OCI-LY7 (cell line): ENCODE measurements around the gene KIF12. TPM values are rescaled to one million over a fixed set of nuclear protein-coding genes. Genes with fewer than 3 reads are reported as not detected.

Experiments used
- BruUV-seq: library from RNA; stranded (reverse); fragments of 400-500 nt; replicated peaks from 2 replicates; lab custom pipeline; 2021; lab: Mats Ljungman, UMichigan
- CTCF ChIA-PET: fragments of 300-600 bp; sonication (Branson Sonifier 250); formaldehyde crosslinking; loops from one replicate; lab custom pipeline; 2022; ENCODE audit warnings: antibody characterized with exemption; ENCODE audit not compliant: unreplicated experiment; lab: Charles Lee
- POLR2A ChIA-PET: fragments of 300-600 bp; sonication (Branson Sonifier 250); formaldehyde crosslinking; loops from one replicate; lab custom pipeline; 2022; ENCODE audit warnings: antibody characterized with exemption; lab: Charles Lee
- DNase-seq: peaks from one replicate; pipeline ENCODE4 v3.0.0-alpha.2; 2015; ENCODE audit warnings: low spot score
- H2AFZ ChIP-seq: fragments of 200-600 bp; sonication (generic), shearing (Covaris generic); 2 replicates; pipeline ENCODE4 v1.6.1; 2014; ENCODE audit warnings: mild to moderate bottlenecking, antibody characterized with exemption, low read length, moderate library complexity
- H3K27ac ChIP-seq: fragments of 200-600 bp; sonication (generic); 2 replicates; pipeline ENCODE4 v1.5.1; 2014; ENCODE audit warnings: mixed run types, low read depth, mild to moderate bottlenecking, moderate library complexity, low read length, inconsistent platforms; ENCODE audit not compliant: poor library complexity, severe bottlenecking
- H3K36me3 ChIP-seq: fragments of 200-600 bp; sonication (generic); 2 replicates; pipeline ENCODE4 v1.6.1; 2014; ENCODE audit warnings: mild to moderate bottlenecking, antibody characterized with exemption, low read length, moderate library complexity, mixed read lengths; ENCODE audit not compliant: insufficient read depth
- H3K4me1 ChIP-seq: fragments of 200-600 bp; sonication (generic); 2 replicates; pipeline ENCODE4 v1.5.1; 2014; ENCODE audit warnings: mild to moderate bottlenecking, low read length; ENCODE audit not compliant: insufficient read depth, poor library complexity, severe bottlenecking
- H3K4me2 ChIP-seq: fragments of 200-600 bp; sonication (generic); 2 replicates; pipeline ENCODE4 v1.6.1; 2014; ENCODE audit warnings: mild to moderate bottlenecking, low read length
- H3K4me3 ChIP-seq: fragments of 200-600 bp; sonication (generic); 2 replicates; pipeline ENCODE4 v1.5.1; 2014; ENCODE audit warnings: mild to moderate bottlenecking, low read depth, low read length; ENCODE audit not compliant: poor library complexity, severe bottlenecking
- H3K79me2 ChIP-seq: fragments of 200-600 bp; sonication (generic); 2 replicates; pipeline ENCODE4 v1.6.1; 2016; ENCODE audit warnings: low read depth, mild to moderate bottlenecking, low read length, moderate library complexity, mixed read lengths; ENCODE audit not compliant: insufficient read depth
- H3K9me2 ChIP-seq: fragments of 200-600 bp; sonication (generic); 2 replicates; pipeline ENCODE4 v1.6.1; 2016; ENCODE audit warnings: mild to moderate bottlenecking, low read length, mixed read lengths; ENCODE audit not compliant: insufficient read depth
- H3K9me3 ChIP-seq: fragments of 200-600 bp; sonication (generic); 2 replicates; pipeline ENCODE4 v1.6.1; 2014; ENCODE audit warnings: mild to moderate bottlenecking, mixed run types, low read length, mixed read lengths
- H4K20me1 ChIP-seq: fragments of 200-600 bp; sonication (generic); 2 replicates; pipeline ENCODE4 v1.6.1; 2014; ENCODE audit warnings: mild to moderate bottlenecking, antibody characterized with exemption, low read length, moderate library complexity, mixed read lengths; ENCODE audit not compliant: insufficient read depth
- CTCF ChIP-seq: fragments of 200-600 bp; sonication (generic); conservative IDR thresholded peaks from 2 replicates; pipeline ENCODE4 v1.5.1; 2014; ENCODE audit warnings: mild to moderate bottlenecking, antibody characterized with exemption, low read length, moderate library complexity, mixed read lengths
- EZH2phosphoT487 ChIP-seq: fragments of 200-600 bp; sonication (generic); IDR thresholded peaks from 2 replicates; pipeline ENCODE4 v1.6.1; 2018; ENCODE audit warnings: low read depth, borderline replicate concordance, mild to moderate bottlenecking, mixed run types, antibody characterized with exemption, low read length, moderate library complexity, mixed read lengths
- intact Hi-C: fragments of 100-400 bp; cut with micrococcal nuclease; formaldehyde crosslinking; loops from one replicate; pipeline ENCODE4 v1.10.0; 2022; ENCODE audit not compliant: unreplicated experiment
- total RNA-seq, 2 experiments: library from RNA; depleted of rRNA in 1 of 2; stranded (reverse); fragments of >200 nt in 1 of 2; shearing (Covaris generic) in 1 of 2; gene quantifications; 2 replicates each; pipeline ENCODE4 v1.2.3, GENCODE V29; 2014 to 2022

KIF12 gene
- total RNA-seq, 2 experiments from 2014 or later, result not detected

- TF ChIP-seq CTCF (no peak), EZH2phosphoT487 (no peak)
- intact Hi-C loops, result no loop called here
- Histone ChIP-seq H3K36me3 (no peaks in the 10 kb centered on the region), H3K27ac (no peak overlapping the region), H3K79me2 (no peaks in the 10 kb centered on the region), H4K20me1 (no peaks in the 10 kb centered on the region), H3K9me2 (no peaks in the 10 kb centered on the region), H3K9me3 (no peaks in the 10 kb centered on the region), H3K4me1 (no peaks in the 10 kb centered on the region), H2AFZ (no peak overlapping the region), H3K4me2 (no peak overlapping the region), H3K4me3 (no peak overlapping the region)
- CTCF ChIA-PET, result no interaction called here
- POLR2A ChIA-PET, result no interaction called here
- DNase-seq, result no peak
- no TSS peak for BruUV-seq
Observed at GRCh38 chr9:114050646-114051045, 48.4 kb downstream of the KIF12 start.

- CTCF ChIA-PET, result interaction anchor here (0.6 kb wide), 1 partner anchor 212 kb away, joined by 3 read pairs; no protein-coding TSS in a partner anchor
- Histone ChIP-seq H3K9me3 (no peaks in the 10 kb centered on the region), H3K36me3 (no peaks in the 10 kb centered on the region), H3K9me2 (no peaks in the 10 kb centered on the region), H4K20me1 (no peaks in the 10 kb centered on the region), H2AFZ (no peak overlapping the region), H3K4me3 (no peak overlapping the region), H3K27ac (no peak overlapping the region), H3K79me2 (no peaks in the 10 kb centered on the region), H3K4me1 (no peaks in the 10 kb centered on the region), H3K4me2 (no peak overlapping the region)
- POLR2A ChIA-PET, result no interaction called here
- DNase-seq, result no peak
- BruUV-seq, result no TSS peak
- TF ChIP-seq EZH2phosphoT487 (no peak), CTCF (no peak)
- intact Hi-C loops, result no loop called here
Observed at GRCh38 chr9:114050226-114050568, 48.9 kb downstream of the KIF12 start.

DNA sequence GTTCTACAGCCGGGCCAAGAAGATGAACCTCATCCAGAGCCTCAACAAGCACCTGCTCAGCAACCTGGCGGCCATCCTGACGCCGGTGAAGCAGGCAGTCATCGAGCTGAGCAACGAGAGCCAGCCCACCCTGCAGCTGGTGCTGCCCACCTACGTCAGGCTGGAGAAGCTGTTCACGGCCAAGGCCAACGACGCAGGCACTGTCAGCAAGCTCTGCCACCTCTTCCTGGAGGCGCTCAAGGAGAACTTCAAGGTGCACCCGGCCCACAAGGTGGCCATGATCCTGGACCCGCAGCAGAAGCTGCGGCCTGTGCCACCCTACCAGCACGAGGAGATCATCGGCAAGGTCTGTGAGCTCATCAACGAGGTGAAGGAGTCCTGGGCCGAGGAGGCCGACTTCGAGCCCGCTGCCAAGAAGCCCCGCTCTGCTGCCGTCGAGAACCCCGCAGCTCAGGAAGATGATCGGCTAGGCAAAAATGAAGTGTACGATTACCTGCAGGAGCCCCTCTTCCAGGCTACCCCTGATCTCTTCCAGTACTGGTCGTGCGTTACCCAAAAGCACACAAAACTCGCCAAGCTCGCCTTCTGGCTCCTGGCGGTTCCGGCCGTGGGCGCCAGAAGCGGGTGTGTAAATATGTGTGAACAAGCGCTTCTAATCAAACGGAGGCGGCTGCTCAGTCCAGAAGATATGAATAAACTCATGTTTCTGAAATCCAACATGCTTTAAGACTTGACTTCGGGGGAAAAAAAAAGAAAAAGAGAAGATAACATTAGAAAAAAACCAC is 49.5 kb downstream of the KIF12 start:
- H3K36me3 ChIP-seq, result no peaks in the 10 kb centered on the region
- no peak overlapping the region for H3K4me3 ChIP-seq
- no TSS peak for BruUV-seq
- H3K79me2 ChIP-seq, result no peaks in the 10 kb centered on the region
- no peaks in the 10 kb centered on the region for H3K9me2 ChIP-seq
- TF ChIP-seq EZH2phosphoT487 (no peak), CTCF (no peak)
- intact Hi-C loops, result no loop called here
- ChIA-PET CTCF (interaction anchor here (0.6 kb wide), 1 partner anchor 212 kb away, joined by 3 read pairs; no protein-coding TSS in a partner anchor), POLR2A (no interaction called here)
- H3K9me3 ChIP-seq, result no peaks in the 10 kb centered on the region
- no peaks in the 10 kb centered on the region for H3K4me1 ChIP-seq
- DNase-seq, result no peak
- H2AFZ ChIP-seq, result no peak overlapping the region
- H3K4me2 ChIP-seq, result no peak overlapping the region
- H3K27ac ChIP-seq, result no peak overlapping the region
- no peaks in the 10 kb centered on the region for H4K20me1 ChIP-seq
